Stimulated activated CD4-positive, alpha-beta T cell treated with anti-CD3 and anti-CD28 coated beads, Interleukin-15, amount 100 ng/mL, for 24 hours (primary cell): ENCODE data around the gene UNC5A.
"Not testable (repeated sequence)": the region's sequence is repeated elsewhere in the genome, so short reads cannot be mapped to it uniquely, and the experiment has no call there.

Experiments used
- DNase-seq: peaks from one replicate; pipeline ENCODE4 v3.0.0-alpha.2; 2020

Gene UNC5A

DNA sequence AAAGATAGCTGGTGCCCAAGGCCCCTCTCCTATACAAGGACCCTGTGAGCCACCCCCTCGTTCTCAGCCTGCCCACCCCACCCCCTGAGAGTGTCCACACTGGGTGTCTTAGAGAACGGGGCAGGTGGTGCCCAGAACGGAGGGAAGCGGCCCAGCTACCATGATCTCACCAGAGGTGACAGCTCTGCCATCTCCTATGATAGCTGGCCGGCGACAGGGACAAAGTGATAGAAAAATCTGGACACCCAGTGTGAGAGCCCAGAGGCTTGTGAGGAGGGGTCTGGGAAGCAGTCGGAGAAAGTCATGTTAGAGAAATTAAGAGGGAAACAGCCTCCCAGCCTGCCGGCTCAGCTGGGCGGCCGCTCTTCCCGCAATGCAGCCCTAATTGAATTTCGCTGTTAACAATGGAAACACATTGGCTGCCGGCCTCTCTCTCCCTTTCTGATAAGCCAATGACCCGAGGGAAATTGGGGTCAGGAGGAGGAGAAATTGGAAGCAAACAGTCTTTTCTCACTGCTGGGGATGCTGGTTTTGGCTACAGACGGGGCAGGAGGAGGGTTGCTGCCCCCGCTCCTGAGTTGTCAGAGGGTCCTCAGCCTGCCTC is 56.5 kb downstream of the UNC5A start:
- DNase-seq, result no peak

DNA sequence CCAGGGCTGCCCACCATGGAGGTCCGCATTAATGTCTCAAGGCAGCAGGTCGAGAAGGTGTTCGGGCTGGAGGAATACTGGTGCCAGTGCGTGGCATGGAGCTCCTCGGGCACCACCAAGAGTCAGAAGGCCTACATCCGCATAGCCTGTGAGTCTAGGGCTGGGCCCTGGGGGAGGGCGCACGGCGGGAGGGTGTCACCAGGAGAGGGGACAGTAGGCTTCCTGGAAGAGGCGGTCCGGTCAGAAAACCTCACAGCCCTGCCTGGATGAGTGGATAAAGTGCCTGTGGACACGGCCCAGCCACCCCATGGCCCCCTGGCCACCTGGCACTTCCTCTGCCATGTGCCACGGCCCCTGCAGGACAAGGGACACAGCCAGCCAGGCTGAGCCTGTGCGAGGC is 57.8 kb downstream of the UNC5A start:
- no peak for DNase-seq

DNA sequence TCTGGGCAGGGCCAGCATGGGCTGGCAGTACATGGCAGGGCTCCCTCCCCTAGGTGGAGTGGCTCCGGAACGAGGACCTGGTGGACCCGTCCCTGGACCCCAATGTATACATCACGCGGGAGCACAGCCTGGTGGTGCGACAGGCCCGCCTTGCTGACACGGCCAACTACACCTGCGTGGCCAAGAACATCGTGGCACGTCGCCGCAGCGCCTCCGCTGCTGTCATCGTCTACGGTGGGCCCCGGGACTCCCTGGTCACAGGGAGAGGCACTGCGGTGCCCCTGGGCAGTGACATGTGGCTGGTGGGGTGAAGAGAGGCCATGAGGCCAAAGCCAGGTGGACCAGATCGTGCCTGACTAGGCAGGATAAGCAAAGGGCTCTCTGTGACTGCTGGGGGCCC is 58.4 kb downstream of the UNC5A start:
- no peak for DNase-seq

DNA sequence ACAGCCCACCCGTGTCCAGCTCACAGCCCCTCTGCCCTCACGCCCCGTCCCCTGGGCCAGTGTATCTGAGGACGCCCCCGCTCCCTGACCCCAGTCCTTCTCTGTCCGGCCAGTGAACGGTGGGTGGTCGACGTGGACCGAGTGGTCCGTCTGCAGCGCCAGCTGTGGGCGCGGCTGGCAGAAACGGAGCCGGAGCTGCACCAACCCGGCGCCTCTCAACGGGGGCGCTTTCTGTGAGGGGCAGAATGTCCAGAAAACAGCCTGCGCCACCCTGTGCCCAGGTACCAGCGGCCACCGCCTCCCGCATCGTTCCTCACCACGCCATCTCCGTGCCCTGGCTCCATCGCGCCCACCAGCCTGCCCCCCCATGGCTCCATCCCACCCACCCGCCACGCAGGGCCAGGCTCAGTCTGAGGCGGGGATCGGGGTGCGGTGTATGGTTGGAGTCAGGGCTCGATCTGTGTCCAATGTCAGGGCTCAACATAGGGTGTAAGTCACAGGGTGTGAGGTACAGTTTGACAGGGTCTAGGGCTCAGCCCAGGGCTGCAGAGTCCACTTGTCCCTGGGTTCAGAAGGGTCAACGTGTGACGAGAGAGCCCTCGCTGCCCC is 59.2 kb downstream of the UNC5A start:
- DNase-seq, result no peak

DNA sequence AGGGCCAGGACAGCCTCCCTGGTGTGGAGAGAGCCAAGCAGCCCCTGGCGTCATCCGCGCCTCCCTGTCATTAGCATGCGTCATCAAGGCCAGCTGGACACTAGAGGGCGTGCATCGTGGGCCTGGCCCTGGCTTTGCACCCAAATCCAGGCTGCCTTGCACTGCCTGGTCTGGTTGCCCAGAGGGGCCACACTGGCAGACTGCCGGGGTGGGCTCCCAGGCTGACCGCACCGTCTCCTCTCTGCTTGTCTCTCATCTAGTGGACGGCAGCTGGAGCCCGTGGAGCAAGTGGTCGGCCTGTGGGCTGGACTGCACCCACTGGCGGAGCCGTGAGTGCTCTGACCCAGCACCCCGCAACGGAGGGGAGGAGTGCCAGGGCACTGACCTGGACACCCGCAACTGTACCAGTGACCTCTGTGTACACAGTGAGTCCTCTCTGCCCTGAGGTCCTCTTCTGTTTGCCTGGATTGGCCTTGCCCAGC is 59.8 kb downstream of the UNC5A start:
- DNase-seq, result no peak

DNA sequence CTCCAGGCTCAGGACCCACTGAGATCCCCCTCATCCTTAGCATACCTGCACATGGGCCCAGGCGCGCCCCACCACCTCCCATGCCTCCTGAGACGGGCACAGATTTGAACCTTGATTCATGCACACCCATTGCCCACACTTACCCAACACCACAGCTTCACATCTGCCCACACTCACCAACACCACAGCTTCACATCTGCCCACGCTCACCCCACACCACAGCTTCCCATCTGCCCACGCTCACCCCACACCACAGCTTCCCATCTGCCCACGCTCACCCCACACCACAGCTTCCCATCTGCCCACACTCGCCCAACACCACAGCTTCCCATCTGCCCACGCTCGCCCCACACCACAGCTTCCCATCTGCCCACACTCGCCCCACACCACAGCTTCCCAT is 60.3 kb downstream of the UNC5A start:
- not testable (repeated sequence) for DNase-seq

DNA sequence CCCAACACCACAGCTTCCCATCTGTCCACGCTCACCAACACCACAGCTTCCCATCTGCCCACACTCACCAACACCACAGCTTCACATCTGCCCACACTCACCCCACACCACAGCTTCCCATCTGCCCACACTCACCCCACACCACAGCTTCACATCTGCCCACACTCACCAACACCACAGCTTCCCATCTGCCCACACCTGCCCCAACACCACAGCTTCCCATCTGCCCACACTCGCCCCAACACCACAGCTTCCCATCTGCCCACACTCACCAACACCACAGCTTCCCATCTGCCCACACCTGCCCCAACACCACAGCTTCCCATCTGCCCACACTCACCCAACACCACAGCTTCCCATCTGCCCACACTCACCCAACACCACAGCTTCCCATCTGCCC is 62.2 kb downstream of the UNC5A start:
- not testable (repeated sequence) for DNase-seq

DNA sequence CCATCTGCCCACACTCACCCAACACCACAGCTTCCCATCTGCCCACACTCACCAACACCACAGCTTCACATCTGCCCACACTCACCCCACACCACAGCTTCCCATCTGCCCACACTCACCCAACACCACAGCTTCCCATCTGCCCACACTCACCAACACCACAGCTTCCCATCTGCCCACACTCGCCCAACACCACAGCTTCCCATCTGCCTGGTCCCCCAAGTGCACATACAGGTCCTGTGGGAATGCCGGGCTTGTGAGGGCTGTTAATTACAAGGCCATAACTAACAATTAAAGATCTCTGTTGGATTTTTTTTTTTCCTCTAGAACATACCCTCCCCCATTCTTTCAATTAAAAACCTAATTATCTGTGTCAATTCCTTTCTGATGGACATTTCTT is 62.7 kb downstream of the UNC5A start:
- DNase-seq, result not testable (repeated sequence)

DNA sequence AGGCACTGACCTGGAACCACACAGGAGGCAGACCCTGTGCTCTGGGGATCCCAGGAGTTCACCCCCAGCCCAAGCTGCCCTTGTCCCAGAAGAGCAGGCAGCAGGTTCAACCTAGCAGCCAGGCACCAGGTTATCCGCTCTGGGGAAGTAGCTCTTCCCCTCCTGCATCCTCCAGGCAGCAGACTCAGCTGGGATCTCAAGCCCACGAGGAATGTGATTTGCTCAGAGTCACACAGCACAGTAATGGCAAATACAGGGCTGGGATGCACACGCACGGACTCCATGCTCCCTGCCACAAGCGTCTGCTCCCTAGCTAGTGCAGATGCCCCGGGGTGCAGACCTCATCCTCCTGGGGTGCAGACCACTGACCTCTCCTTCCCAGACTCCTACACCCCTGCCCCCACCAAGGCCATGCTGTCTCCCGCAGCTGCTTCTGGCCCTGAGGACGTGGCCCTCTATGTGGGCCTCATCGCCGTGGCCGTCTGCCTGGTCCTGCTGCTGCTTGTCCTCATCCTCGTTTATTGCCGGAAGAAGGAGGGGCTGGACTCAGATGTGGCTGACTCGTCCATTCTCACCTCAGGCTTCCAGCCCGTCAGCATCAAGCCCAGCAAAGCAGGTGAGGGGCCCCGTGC is 63.3 kb downstream of the UNC5A start:
- DNase-seq, result no peak

DNA sequence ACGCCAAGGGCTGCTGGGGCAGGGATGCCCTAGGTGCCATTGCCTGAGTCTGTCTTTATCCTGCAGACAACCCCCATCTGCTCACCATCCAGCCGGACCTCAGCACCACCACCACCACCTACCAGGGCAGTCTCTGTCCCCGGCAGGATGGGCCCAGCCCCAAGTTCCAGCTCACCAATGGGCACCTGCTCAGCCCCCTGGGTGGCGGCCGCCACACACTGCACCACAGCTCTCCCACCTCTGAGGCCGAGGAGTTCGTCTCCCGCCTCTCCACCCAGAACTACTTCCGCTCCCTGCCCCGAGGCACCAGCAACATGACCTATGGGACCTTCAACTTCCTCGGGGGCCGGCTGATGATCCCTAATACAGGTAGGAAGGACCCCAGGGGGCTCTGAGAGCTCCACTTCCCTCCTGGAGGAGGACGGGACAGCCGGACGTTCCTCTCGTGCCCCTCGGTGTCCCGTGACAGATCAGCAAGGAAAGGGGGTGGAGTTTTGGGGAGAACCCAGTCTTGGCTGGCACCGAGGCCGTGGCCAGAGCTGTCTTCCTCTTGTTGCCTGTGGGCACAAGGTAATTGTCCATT is 63.9 kb downstream of the UNC5A start:
- DNase-seq, result no peak

DNA sequence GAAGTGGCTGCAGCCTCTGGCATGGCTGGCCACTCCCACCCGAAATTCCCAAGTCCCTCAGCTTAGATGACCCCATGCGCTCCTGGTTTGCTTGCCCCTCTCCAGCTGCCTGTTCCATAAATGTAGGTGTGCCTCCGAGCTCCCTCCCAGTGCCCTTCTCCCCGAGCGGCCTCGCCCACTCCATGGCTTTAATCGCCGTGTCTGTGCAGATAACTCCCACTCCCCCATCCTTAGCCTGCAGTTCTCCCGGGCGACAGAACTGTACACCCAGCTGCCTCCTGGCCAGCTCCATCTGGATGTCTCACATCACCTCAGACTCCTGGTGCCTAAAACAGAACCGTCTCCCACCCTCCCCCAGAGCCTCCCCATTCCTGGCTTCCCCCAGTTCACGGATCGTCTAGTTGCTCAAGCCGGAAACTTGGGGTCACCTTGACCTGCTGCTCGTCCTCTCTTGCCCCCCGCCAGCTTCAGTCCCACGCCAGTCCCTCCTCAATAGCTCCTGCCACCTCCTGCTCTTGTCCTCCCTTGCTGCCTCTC is 64.7 kb downstream of the UNC5A start:
- DNase-seq, result no peak

DNA sequence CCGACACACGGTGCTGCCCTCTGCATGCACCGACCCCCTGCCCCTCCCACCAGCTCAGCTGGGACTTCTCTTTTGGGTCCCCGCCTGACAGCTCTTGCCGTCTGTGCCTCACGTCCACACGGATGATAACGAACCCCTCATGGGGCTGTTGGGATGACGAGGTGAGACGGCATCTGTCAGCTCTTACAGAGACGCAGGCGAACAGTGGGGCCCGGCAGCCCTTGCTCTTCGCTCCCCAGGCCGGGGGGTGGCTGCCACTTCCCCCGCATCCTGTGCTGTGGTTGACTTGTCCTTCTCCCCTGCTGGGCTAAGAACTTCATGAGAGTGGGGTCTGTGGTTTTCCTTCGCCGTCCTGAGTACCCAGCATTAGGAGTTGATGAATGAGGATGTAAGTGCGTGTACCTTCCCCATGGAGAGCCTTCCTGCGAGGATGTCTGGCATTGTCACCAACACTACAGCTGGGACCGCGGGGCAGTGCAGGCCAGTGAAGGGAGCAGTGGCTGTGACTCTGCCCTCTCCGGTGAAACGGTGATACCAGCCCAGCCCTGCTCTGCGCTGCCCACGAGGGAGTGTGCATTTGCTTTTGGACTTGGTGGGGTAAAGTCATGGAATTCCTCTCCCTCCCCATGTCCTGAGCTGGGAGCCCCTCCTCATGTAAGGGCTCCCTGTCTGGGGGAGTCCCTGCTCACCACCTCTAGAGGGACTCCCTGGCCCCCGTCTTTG is 65.6 kb downstream of the UNC5A start:
- peak; percentile 15 for DNase-seq

DNA sequence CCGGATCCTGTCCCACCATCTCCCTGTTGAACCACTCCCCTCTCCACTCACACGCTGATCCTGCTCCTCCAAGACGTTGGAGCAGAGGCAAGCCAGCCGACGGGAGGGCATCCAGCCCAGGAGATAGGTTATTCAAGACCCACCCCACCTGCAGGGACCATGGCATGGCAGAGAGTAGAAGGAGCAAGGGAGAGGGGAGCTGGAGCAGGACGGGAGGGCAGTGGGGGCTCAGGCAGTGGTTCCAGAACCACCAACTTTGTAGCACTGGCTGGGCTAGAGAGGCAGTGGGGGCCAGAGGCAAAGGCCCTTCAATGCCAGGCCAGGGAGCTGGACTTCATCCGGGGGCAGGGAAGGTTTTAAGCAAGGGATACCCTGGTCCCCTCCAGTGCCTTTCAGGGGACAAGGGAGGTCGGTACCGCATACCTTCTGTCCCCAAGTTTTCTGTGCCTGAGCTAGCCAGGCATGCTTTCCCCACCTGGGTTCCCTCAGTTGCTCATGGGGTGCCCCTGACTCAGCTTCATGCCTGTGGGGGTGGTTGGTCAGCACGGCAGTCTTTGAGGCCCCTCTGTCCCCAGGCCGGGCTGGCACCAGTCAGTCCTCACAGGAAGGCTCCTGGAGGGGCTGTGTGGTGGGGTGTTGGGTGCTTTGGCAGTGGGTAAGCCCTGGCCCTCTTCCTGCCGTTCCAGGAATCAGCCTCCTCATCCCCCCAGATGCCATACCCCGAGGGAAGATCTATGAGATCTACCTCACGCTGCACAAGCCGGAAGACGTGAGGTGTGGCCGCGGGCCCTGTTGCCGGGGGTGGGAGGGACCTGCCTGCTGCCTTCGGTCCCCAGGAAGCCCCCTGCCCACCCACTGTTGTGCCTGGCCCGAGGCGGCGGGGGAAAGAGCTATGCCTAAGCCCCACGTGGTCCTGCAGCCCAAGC is 66.4 kb downstream of the UNC5A start:
- DNase-seq, result no peak

DNA sequence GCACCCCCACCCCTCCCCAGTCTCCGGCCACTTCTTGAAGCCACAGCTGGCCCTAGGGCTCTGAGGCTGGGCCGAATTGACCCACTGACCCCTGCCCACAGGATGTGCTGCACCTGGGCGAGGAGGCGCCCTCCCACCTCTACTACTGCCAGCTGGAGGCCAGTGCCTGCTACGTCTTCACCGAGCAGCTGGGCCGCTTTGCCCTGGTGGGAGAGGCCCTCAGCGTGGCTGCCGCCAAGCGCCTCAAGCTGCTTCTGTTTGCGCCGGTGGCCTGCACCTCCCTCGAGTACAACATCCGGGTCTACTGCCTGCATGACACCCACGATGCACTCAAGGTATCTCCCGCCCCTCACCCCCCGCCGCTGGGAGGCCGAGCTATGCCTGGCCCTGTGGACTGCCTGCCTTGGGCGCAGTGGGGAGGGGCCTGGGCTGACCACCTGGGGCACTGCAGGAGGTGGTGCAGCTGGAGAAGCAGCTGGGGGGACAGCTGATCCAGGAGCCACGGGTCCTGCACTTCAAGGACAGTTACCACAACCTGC is 67.5 kb downstream of the UNC5A start:
- DNase-seq, result no peak

DNA sequence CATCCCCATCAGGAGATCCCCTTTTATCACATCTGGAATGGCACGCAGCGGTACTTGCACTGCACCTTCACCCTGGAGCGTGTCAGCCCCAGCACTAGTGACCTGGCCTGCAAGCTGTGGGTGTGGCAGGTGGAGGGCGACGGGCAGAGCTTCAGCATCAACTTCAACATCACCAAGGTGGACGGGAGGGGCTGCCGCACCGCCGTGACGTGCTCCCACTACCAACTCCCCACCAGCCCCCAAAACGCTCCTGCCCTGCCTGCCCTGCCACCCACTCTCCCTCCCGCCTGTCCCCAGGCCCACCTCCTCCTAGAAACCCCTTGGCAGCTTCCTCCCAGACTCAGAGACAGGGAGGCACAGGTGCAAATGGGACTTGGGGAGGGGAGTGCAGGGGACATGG is 68.1 kb downstream of the UNC5A start:
- DNase-seq, result no peak

DNA sequence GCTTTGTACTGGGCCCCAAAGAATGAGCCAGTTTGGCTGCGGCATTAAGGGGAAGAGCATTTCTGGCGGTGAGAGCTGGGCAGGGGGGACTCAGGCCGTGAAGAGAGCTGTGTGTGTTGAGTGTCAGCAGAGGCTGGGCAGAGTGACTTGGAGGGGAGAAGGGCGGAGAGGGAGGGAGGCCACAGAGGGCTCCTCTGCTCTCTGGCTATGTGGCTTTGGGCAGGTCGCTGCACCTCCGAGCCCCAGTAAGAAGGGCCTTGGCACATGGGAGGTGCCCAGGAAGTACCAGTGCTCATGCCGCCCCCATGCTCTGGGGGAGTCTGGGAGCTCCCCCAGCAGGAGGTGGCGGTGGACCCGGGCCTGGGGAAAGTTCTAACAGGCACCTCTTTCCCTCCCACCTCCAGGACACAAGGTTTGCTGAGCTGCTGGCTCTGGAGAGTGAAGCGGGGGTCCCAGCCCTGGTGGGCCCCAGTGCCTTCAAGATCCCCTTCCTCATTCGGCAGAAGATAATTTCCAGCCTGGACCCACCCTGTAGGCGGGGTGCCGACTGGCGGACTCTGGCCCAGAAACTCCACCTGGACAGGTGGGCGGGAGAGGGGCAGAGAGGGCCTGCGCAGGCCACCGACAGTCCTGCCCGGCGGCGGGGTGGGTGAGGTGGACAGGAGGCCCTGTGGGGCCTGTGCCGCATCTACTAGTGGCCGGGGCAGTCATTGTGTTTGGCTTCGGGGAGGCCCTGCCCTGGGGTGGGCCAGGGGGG is 68.7 kb downstream of the UNC5A start:
- no peak for DNase-seq

DNA sequence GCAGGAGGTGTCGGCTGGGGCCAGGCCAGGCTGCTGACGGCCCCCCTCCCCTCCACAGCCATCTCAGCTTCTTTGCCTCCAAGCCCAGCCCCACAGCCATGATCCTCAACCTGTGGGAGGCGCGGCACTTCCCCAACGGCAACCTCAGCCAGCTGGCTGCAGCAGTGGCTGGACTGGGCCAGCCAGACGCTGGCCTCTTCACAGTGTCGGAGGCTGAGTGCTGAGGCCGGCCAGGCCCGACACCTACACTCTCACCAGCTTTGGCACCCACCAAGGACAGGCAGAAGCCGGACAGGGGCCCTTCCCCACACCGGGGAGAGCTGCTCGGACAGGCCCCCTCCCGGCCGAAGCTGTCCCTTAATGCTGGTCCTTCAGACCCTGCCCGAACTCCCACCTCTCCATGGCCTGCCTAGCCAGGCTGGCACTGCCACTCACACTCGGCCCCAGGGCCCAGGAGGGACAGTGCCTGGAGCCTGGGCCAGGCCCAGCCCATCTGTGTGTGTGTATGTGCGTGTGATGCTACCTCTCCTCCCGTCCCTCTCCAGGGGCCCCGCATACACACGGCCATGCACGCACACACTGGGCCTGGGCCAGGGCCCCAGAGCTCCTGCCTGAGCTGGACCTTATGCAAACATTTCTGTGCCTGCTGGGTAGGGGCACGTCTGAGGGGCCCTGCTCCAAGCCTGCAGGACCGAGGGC is 69.5 kb downstream of the UNC5A start:
- DNase-seq, result no peak

DNA sequence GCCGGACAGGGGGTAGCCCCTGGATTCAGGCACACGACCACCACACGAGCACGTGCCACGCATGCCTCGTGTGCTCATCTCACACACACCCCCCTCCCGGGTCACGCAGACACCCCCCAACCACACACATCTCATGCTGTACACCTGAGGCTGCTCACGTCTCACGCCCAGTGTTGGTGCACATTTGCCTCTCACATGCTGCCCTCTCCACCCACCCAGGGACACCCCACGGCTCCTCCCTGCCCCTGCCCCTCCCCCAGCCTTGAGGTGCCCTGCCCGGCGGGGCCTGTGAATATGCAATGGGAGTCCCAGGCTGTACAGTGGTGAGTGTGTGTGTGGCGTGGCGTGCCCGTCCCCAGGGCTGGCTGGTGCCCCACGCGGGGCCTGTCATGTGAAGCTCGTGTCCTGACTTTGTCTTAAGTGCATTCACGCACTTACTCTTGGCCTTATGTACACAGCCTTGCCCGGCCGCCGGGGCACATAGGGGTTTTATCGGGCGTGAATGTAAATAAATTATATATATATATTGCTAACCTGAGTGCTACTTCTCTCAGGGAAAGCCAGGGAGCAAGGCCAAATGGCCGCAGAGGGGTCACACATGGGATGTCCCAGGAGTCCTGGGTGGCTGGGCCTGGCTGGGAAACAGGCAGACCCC is 70.1 kb downstream of the UNC5A start:
- DNase-seq, result no peak

DNA sequence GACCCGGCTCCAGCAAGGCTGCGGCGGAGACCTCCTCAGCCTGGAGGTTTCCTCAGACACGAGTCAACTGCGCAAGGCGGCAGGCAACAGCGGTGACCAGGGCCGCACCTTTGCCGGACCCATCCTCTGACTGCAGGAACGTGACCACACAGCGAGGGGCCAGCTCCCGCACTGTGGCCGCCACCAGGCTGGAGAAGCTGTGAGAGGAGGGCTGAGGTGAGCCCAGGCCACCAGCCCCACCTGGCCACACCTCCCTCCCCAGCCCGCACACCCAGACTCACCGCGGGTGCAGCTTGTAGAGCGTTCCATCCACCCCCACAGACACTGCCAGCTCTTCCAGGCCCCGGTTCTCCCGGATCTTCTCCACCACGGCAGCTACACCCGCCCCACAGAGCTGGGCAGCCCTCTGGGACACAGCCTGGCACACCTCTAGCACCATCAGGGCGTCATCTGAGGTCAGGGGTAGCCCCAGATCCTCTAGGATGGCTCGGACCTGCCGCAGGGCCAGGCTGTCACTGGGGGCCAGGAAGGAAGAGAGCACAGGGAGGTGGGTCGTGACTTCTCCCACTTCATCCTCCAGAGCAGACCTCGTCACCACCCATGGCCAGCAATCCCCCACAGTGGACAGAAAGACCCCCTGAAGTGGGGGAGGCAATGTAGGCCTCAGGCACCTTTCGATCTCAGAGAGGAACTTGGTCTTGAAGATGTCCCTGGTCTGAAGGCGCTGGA is 70.8 kb downstream of the UNC5A start:
- no peak for DNase-seq
